GM23338 (cell line): ENCODE data around the gene MALSU1. TPM values are rescaled to one million over a fixed set of nuclear protein-coding genes. Genes with fewer than 3 reads are reported as not detected.

Experiments used
- ATAC-seq: fragments of 200-7000 bp; cut with Tn5 transposase; 3 replicates; pipeline ENCODE4 v1.9.1; 2020
- DNase-seq: peaks from one replicate; pipeline ENCODE4 v3.0.0-alpha.2; 2015; ENCODE audit warnings: low spot score
- H2AFZ ChIP-seq: fragments of 200-600 bp; sonication (generic); 2 replicates; pipeline ENCODE4 v1.8.0; 2016; ENCODE audit warnings: antibody characterized with exemption, mild to moderate bottlenecking, moderate library complexity
- H3F3A ChIP-seq: fragments of 200-600 bp; sonication (generic); replicated peaks from 2 replicates; pipeline ENCODE4 v1.8.0; 2017; ENCODE audit warnings: antibody characterized with exemption, mixed run types, low read depth
- H3K27ac ChIP-seq: fragments of 200-600 bp; sonication (generic); 2 replicates; pipeline ENCODE4 v1.6.1; 2016; ENCODE audit warnings: low read depth
- H3K27me3 ChIP-seq: fragments of 200-600 bp; sonication (generic); 2 replicates; pipeline ENCODE4 v1.8.0; 2016; ENCODE audit warnings: mild to moderate bottlenecking, mixed run types, moderate library complexity; ENCODE audit not compliant: insufficient read depth
- H3K36me3 ChIP-seq: fragments of 200-600 bp; sonication (generic); 2 replicates; pipeline ENCODE4 v1.8.0; 2016; ENCODE audit warnings: mild to moderate bottlenecking; ENCODE audit not compliant: insufficient read depth
- H3K4me1 ChIP-seq: fragments of 200-600 bp; sonication (generic); 2 replicates; pipeline ENCODE4 v1.8.0; 2016; ENCODE audit warnings: mild to moderate bottlenecking, moderate library complexity; ENCODE audit not compliant: insufficient read depth
- H3K4me2 ChIP-seq: fragments of 200-600 bp; sonication (generic); 2 replicates; pipeline ENCODE4 v1.7.1; 2017; ENCODE audit warnings: mixed run types
- H3K4me3 ChIP-seq: fragments of 200-600 bp; sonication (generic); 2 replicates; pipeline ENCODE4 v1.6.1; 2016; ENCODE audit warnings: mixed run types
- H3K79me2 ChIP-seq: fragments of 200-600 bp; sonication (generic); replicated peaks from 2 replicates; pipeline ENCODE4 v1.8.0; 2017; ENCODE audit warnings: mild to moderate bottlenecking; ENCODE audit not compliant: insufficient read depth
- H3K9me2 ChIP-seq: fragments of 200-600 bp; sonication (generic); 2 replicates; pipeline ENCODE4 v1.8.0; 2017; ENCODE audit not compliant: insufficient read depth
- H4K20me1 ChIP-seq: fragments of 200-600 bp; sonication (generic); replicated peaks from 2 replicates; pipeline ENCODE4 v1.8.0; 2017; ENCODE audit warnings: mild to moderate bottlenecking; ENCODE audit not compliant: insufficient read depth
- H3K27ac Mint-ChIP-seq: 2 replicates; pipeline ENCODE4 v1.8.0; 2020; ENCODE audit warnings: inconsistent platforms, mild to moderate bottlenecking, moderate library complexity, mixed read lengths
- H3K27me3 Mint-ChIP-seq: 3 replicates; pipeline ENCODE4 v1.8.0; 2022; ENCODE audit warnings: low read depth, mild to moderate bottlenecking, moderate library complexity, mixed read lengths, inconsistent platforms; ENCODE audit not compliant: insufficient read depth, poor library complexity
- H3K36me3 Mint-ChIP-seq: 3 replicates; pipeline ENCODE4 v1.8.0; 2021; ENCODE audit warnings: low read depth, mild to moderate bottlenecking, inconsistent platforms, moderate library complexity, mixed read lengths
- H3K4me1 Mint-ChIP-seq: 3 replicates; pipeline ENCODE4 v1.8.0; 2020; ENCODE audit warnings: mild to moderate bottlenecking, inconsistent platforms, mixed read lengths
- H3K4me3 Mint-ChIP-seq: 3 replicates; pipeline ENCODE4 v1.8.0; 2021; ENCODE audit warnings: moderate library complexity, mild to moderate bottlenecking, inconsistent platforms, mixed read lengths
- H3K9me3 Mint-ChIP-seq: 3 replicates; pipeline ENCODE4 v1.8.0; 2020; ENCODE audit warnings: moderate library complexity, mild to moderate bottlenecking, inconsistent platforms, mixed read lengths
- ETS1 ChIP-seq: IDR thresholded peaks from 2 replicates; pipeline ENCODE4 v1.6.1; 2016; ENCODE audit warnings: antibody characterized with exemption
- EZH2 ChIP-seq: fragments of 200-600 bp; sonication (generic); IDR thresholded peaks from one replicate; pipeline ENCODE4 v1.8.0; 2017; ENCODE audit warnings: antibody characterized with exemption, mild to moderate bottlenecking, low read depth; ENCODE audit not compliant: unreplicated experiment
- EZH2phosphoT487 ChIP-seq: fragments of 200-600 bp; sonication (generic); IDR thresholded peaks from one replicate; pipeline ENCODE4 v1.8.1; 2018; ENCODE audit warnings: antibody characterized with exemption; ENCODE audit not compliant: unreplicated experiment
- JUNB ChIP-seq: IDR thresholded peaks from one replicate; pipeline ENCODE4 v1.6.1; 2016; ENCODE audit warnings: antibody characterized with exemption; ENCODE audit not compliant: unreplicated experiment
- POLR2AphosphoS5 ChIP-seq: IDR thresholded peaks from 2 replicates; pipeline ENCODE4 v1.6.1; 2016; ENCODE audit warnings: antibody characterized with exemption, low read depth
- STAT1 ChIP-seq: IDR thresholded peaks from one replicate; pipeline ENCODE4 v1.6.1; 2016; ENCODE audit warnings: antibody characterized with exemption; ENCODE audit not compliant: unreplicated experiment
- ZNF114 ChIP-seq: fragments of 250-450 bp; sonication (Bioruptor Pico); IDR thresholded peaks from 2 replicates; pipeline ENCODE4 v1.5.0; 2020; ENCODE audit warnings: mild to moderate bottlenecking, moderate library complexity
- ZNF331 ChIP-seq: fragments of 250-450 bp; sonication (Bioruptor Pico); IDR thresholded peaks from 2 replicates; pipeline ENCODE4 v1.5.0; 2020; ENCODE audit warnings: low read depth, mild to moderate bottlenecking, moderate library complexity
- polyA plus RNA-seq: library from polyadenylated mRNA; unstranded; fragments of >200 nt; fragmentation: Nextera tagmentation; extraction: Ambion mirVana; gene quantifications from 2 replicates; pipeline ENCODE4 v1.2.1, GENCODE V29; 2016
- total RNA-seq: library from RNA; depleted of rRNA; stranded (reverse); fragments of >200 nt; shearing (Covaris generic); gene quantifications from 2 replicates; pipeline ENCODE4 v1.2.3, GENCODE V29; 2014
- TF ChIP-seq, protein P1 (sequence below): fragments of 250-450 bp; sonication (Bioruptor Pico); IDR thresholded peaks from 2 replicates; pipeline ENCODE4 v1.5.0; 2020; ENCODE audit warnings: mild to moderate bottlenecking, moderate library complexity

MALSU1 gene
- total and polyA plus RNA-seq, 2 experiments from 2014 or later = 96.8 to 209 TPM

- TF ChIP-seq, protein P1, sequence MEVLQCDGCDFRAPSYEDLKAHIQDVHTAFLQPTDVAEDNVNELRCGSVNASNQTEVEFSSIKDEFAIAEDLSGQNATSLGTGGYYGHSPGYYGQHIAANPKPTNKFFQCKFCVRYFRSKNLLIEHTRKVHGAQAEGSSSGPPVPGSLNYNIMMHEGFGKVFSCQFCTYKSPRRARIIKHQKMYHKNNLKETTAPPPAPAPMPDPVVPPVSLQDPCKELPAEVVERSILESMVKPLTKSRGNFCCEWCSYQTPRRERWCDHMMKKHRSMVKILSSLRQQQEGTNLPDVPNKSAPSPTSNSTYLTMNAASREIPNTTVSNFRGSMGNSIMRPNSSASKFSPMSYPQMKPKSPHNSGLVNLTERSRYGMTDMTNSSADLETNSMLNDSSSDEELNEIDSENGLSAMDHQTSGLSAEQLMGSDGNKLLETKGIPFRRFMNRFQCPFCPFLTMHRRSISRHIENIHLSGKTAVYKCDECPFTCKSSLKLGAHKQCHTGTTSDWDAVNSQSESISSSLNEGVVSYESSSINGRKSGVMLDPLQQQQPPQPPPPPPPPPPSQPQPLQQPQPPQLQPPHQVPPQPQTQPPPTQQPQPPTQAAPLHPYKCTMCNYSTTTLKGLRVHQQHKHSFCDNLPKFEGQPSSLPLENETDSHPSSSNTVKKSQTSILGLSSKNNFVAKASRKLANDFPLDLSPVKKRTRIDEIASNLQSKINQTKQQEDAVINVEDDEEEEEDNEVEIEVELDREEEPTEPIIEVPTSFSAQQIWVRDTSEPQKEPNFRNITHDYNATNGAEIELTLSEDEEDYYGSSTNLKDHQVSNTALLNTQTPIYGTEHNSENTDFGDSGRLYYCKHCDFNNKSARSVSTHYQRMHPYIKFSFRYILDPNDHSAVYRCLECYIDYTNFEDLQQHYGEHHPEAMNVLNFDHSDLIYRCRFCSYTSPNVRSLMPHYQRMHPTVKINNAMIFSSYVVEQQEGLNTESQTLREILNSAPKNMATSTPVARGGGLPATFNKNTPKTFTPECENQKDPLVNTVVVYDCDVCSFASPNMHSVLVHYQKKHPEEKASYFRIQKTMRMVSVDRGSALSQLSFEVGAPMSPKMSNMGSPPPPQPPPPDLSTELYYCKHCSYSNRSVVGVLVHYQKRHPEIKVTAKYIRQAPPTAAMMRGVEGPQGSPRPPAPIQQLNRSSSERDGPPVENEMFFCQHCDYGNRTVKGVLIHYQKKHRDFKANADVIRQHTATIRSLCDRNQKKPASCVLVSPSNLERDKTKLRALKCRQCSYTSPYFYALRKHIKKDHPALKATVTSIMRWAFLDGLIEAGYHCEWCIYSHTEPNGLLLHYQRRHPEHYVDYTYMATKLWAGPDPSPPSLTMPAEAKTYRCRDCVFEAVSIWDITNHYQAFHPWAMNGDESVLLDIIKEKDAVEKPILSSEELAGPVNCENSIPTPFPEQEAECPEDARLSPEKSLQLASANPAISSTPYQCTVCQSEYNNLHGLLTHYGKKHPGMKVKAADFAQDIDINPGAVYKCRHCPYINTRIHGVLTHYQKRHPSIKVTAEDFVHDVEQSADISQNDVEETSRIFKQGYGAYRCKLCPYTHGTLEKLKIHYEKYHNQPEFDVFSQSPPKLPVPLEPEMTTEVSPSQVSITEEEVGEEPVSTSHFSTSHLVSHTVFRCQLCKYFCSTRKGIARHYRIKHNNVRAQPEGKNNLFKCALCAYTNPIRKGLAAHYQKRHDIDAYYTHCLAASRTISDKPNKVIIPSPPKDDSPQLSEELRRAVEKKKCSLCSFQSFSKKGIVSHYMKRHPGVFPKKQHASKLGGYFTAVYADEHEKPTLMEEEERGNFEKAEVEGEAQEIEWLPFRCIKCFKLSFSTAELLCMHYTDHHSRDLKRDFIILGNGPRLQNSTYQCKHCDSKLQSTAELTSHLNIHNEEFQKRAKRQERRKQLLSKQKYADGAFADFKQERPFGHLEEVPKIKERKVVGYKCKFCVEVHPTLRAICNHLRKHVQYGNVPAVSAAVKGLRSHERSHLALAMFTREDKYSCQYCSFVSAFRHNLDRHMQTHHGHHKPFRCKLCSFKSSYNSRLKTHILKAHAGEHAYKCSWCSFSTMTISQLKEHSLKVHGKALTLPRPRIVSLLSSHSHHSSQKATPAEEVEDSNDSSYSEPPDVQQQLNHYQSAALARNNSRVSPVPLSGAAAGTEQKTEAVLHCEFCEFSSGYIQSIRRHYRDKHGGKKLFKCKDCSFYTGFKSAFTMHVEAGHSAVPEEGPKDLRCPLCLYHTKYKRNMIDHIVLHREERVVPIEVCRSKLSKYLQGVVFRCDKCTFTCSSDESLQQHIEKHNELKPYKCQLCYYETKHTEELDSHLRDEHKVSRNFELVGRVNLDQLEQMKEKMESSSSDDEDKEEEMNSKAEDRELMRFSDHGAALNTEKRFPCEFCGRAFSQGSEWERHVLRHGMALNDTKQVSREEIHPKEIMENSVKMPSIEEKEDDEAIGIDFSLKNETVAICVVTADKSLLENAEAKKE (CRISPR knock-in tag) = no peak
- TF ChIP-seq POLR2AphosphoS5 (no peak), ETS1 (no peak), ZNF331 (CRISPR knock-in tag) (no peak)
Measured at GRCh38 chr7:23291957-23292560, 7.1 kb upstream of the MALSU1 start (continued).

DNA sequence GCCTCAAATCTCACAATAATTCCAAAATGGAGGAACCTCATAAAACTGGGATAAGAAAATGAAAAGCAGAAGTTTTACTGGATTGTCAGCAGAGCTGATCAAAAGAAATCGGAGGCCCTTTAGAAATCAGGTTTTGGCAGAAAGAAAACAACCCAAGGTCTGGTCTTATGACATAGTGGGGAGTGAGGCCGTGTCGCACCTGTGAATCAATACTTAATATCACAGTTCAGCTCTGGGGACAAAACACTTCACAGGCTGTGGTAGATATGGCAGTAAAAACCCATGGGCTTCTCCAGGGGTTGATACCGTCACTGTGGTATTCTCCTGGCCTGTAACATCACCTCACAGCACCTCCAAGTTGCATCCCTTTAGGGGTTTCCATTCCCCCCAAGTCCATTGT, 6.5 kb upstream of the MALSU1 start:
- no peak overlapping the region for H3K4me3 ChIP-seq
- H3K27me3 Mint-ChIP-seq = peaks cover 4% of the 10 kb centered on the region
- H3K4me3 Mint-ChIP-seq = no peak overlapping the region
- H3K4me2 ChIP-seq = no peak overlapping the region
- no peak overlapping the region for H3K27ac Mint-ChIP-seq
- no peaks in the 10 kb centered on the region for H3K9me3 Mint-ChIP-seq
- H3F3A ChIP-seq = no peaks in the 10 kb centered on the region
- H4K20me1 ChIP-seq = no peaks in the 10 kb centered on the region
- peaks cover 11% of the 10 kb centered on the region; the same call in 1 of the 2 replicates for H3K4me1 ChIP-seq
- no peaks in the 10 kb centered on the region for H3K9me2 ChIP-seq
- H3K79me2 ChIP-seq = no peaks in the 10 kb centered on the region
- H3K36me3 Mint-ChIP-seq = no peaks in the 10 kb centered on the region
- peak overlapping the region; percentile 90 for H2AFZ ChIP-seq
- H3K27me3 ChIP-seq = no peaks in the 10 kb centered on the region
- H3K27ac ChIP-seq = no peak overlapping the region
- peaks cover 18% of the 10 kb centered on the region; the same call in 2 of the 3 replicates for H3K4me1 Mint-ChIP-seq
- no peak for DNase-seq
- H3K36me3 ChIP-seq = no peaks in the 10 kb centered on the region
- no peak for ATAC-seq
- TF ChIP-seq ZNF114 (CRISPR knock-in tag) = no peak
- TF ChIP-seq EZH2 = no peak
- no peak for TF ChIP-seq ETS1
- no peak for TF ChIP-seq EZH2phosphoT487
- no peak for TF ChIP-seq JUNB
- no peak for TF ChIP-seq STAT1
